Vagina (tissue), 2 donors: ENCODE measurements around the gene AGBL1. TPM values are rescaled to one million over a fixed set of nuclear protein-coding genes. Genes with fewer than 3 reads are reported as not detected.

ENCODE experiments used
- DNase-seq, 2 donors: peaks; one replicate each; pipeline ENCODE4 v3.0.0-alpha.2; 2017; ENCODE audit errors: extremely low spot score in 2 of 2
- H3K27ac ChIP-seq: fragments of 200-600 bp; sonication (generic); one replicate; pipeline ENCODE4 v1.5.1; 2019
- H3K27me3 ChIP-seq: fragments of 200-600 bp; sonication (generic); one replicate; pipeline ENCODE4 v1.5.1; 2019
- H3K36me3 ChIP-seq, 2 donors: fragments of 200-600 bp; sonication (generic); one replicate each; pipeline ENCODE4 v1.5.1; 2017 to 2019
- H3K4me1 ChIP-seq: fragments of 200-600 bp; sonication (generic); one replicate; pipeline ENCODE4 v1.5.1; 2019
- H3K4me3 ChIP-seq, 2 donors: fragments of 200-600 bp; sonication (generic); 1 replicate in 1 of 2; 2 replicates in 1 of 2; pipeline ENCODE4 v1.5.1; 2016 to 2019
- H3K9me3 ChIP-seq: fragments of 200-600 bp; sonication (generic); one replicate; pipeline ENCODE4 v1.5.1; 2019
- CTCF ChIP-seq, 3 experiments: fragments of 450-650 bp in 2 of 3; fragments of 200-600 bp in 1 of 3; sonication (generic) in 1 of 3; IDR thresholded peaks; one replicate each; pipeline ENCODE4 v1.5.1; 2017 to 2019; ENCODE audit warnings: antibody characterized with exemption in 3 of 3, mild to moderate bottlenecking in 2 of 3, moderate library complexity in 2 of 3
- POLR2A ChIP-seq, 2 donors: fragments of 450-650 bp; IDR thresholded peaks; one replicate each; pipeline ENCODE4 v1.6.1; 2017; ENCODE audit warnings: antibody characterized with exemption in 2 of 2, mild to moderate bottlenecking in 2 of 2, moderate library complexity in 2 of 2
- POLR2AphosphoS5 ChIP-seq, 2 donors: sonication (generic); formaldehyde crosslinking; IDR thresholded peaks; one replicate each; pipeline ENCODE4 v1.9.0; 2017; ENCODE audit warnings: antibody characterized with exemption in 2 of 2, mild to moderate bottlenecking in 2 of 2, low read depth in 1 of 2; ENCODE audit not compliant: insufficient read depth in 1 of 2
- intact Hi-C: fragments of 100-400 bp; cut with DNase I; formaldehyde crosslinking; loops from one replicate; pipeline ENCODE4 v1.15.1; 2023
- total RNA-seq: library from RNA; depleted of rRNA; stranded (reverse); fragments of >200 nt; gene quantifications from one replicate; pipeline ENCODE4 v1.2.3, GENCODE V29; 2016

Gene AGBL1
- total RNA-seq, 1 donor from 2014 or later: not detected

- no peak for DNase-seq
- intact Hi-C loops: no loop called here
- H3K4me1 ChIP-seq: no peaks in the 10 kb centered on the region
- H3K9me3 ChIP-seq: no peaks in the 10 kb centered on the region
- H3K27me3 ChIP-seq: no peaks in the 10 kb centered on the region
- no peak overlapping the region for H3K27ac ChIP-seq
- no peak overlapping the region for H3K4me3 ChIP-seq
- no peaks in the 10 kb centered on the region for H3K36me3 ChIP-seq
- TF ChIP-seq POLR2A (IDR thresholded peaks at IDR 0.05): no peak
- no peak for TF ChIP-seq CTCF (IDR thresholded peaks at IDR 0.05)
- no peak for TF ChIP-seq POLR2AphosphoS5 (IDR thresholded peaks at IDR 0.05; ENCODE audit: insufficient read depth in 1 of 2, low read depth in 1 of 2)
Measured at GRCh38 chr15:86263230-86263629, 183.6 kb downstream of the AGBL1 start.

- H3K36me3 ChIP-seq: no peaks in the 10 kb centered on the region
- H3K27me3 ChIP-seq: no peaks in the 10 kb centered on the region
- no peaks in the 10 kb centered on the region for H3K4me1 ChIP-seq
- no peak overlapping the region for H3K4me3 ChIP-seq
- H3K27ac ChIP-seq: no peak overlapping the region
- no peaks in the 10 kb centered on the region for H3K9me3 ChIP-seq
- intact Hi-C loops: no loop called here
- TF ChIP-seq CTCF (IDR thresholded peaks at IDR 0.05) (no peak), POLR2A (IDR thresholded peaks at IDR 0.05) (no peak), POLR2AphosphoS5 (IDR thresholded peaks at IDR 0.05; ENCODE audit: insufficient read depth in 1 of 2, low read depth in 1 of 2) (no peak)
- DNase-seq: no peak
Measured at GRCh38 chr15:86266896-86267484, 187.3 kb downstream of the AGBL1 start.

- H3K27ac ChIP-seq: no peak overlapping the region
- no peaks in the 10 kb centered on the region for H3K9me3 ChIP-seq
- intact Hi-C loops: no loop called here
- H3K27me3 ChIP-seq: no peaks in the 10 kb centered on the region
- no peaks in the 10 kb centered on the region for H3K4me1 ChIP-seq
- DNase-seq: no peak
- H3K4me3 ChIP-seq: no peak overlapping the region
- no peaks in the 10 kb centered on the region for H3K36me3 ChIP-seq
- TF ChIP-seq CTCF (IDR thresholded peaks at IDR 0.05) (no peak), POLR2A (IDR thresholded peaks at IDR 0.05) (no peak), POLR2AphosphoS5 (IDR thresholded peaks at IDR 0.05; ENCODE audit: insufficient read depth in 1 of 2, low read depth in 1 of 2) (no peak)
Measured at GRCh38 chr15:86267892-86268291, 188.2 kb downstream of the AGBL1 start.

- no peaks in the 10 kb centered on the region for H3K9me3 ChIP-seq
- H3K4me3 ChIP-seq: no peak overlapping the region
- H3K27me3 ChIP-seq: no peaks in the 10 kb centered on the region
- DNase-seq: no peak
- H3K27ac ChIP-seq: no peak overlapping the region
- intact Hi-C loops: no loop called here
- no peak for TF ChIP-seq CTCF (IDR thresholded peaks at IDR 0.05)
- no peaks in the 10 kb centered on the region for H3K36me3 ChIP-seq
- no peaks in the 10 kb centered on the region for H3K4me1 ChIP-seq
Measured at GRCh38 chr15:86268558-86268957, 188.9 kb downstream of the AGBL1 start.

- TF ChIP-seq POLR2A (IDR thresholded peaks at IDR 0.05): no peak
- TF ChIP-seq POLR2AphosphoS5 (IDR thresholded peaks at IDR 0.05; ENCODE audit: insufficient read depth in 1 of 2, low read depth in 1 of 2): no peak
- no peak for TF ChIP-seq CTCF (IDR thresholded peaks at IDR 0.05)
- no peak for DNase-seq
- no peaks in the 10 kb centered on the region for H3K4me1 ChIP-seq
- H3K36me3 ChIP-seq: no peaks in the 10 kb centered on the region
- H3K9me3 ChIP-seq: no peaks in the 10 kb centered on the region
- intact Hi-C loops: no loop called here
- no peak overlapping the region for H3K4me3 ChIP-seq
- H3K27me3 ChIP-seq: no peaks in the 10 kb centered on the region
- no peak overlapping the region for H3K27ac ChIP-seq
Measured at GRCh38 chr15:86273309-86273708, 193.6 kb downstream of the AGBL1 start.
